ENCODE data around the gene MIXL1. TPM values are rescaled to one million over a fixed set of nuclear protein-coding genes. Genes with fewer than 3 reads are reported as not detected.
A peak's percentile ranks its signal among the peaks of the same experiment; 100 is the strongest.

MIXL1 gene
- total and polyA plus RNA-seq, 2 of the 13 experiments (the other 11 are each of a cell fraction or from before 2014, with no cell fraction given) = 7.6 to 18.5 TPM

- Histone ChIP-seq H3K9me3 (ENCODE audit: low read length) (no peaks in the 10 kb centered on the region), H3K27me3 (ENCODE audit: control insufficient read depth in 1 of 2, insufficient read depth in 2 of 2, low read length in 2 of 2) (peaks cover 0 to 16% of the 10 kb centered on the region in 2 experiments; a peak in 2 of 5 replicates), H3K4me2 (ENCODE audit: low read depth, low read length) (no peak overlapping the region), H3K79me2 (ENCODE audit: insufficient read depth, low read length) (no peaks in the 10 kb centered on the region), H3K4me3 (replicated peaks in 1 of 3; ENCODE audit: insufficient read depth in 1 of 3, low read depth in 2 of 3, low read length in 3 of 3) (no peak overlapping the region), H2AFZ (ENCODE audit: low read length) (no peak overlapping the region), H3K9ac (ENCODE audit: insufficient read depth, low read depth, low read length) (no peak overlapping the region), H3K27ac (ENCODE audit: extremely low read length, insufficient read depth, low read length) (no peak overlapping the region), H3K4me1 (ENCODE audit: insufficient read depth, low read length) (peaks cover 15% of the 10 kb centered on the region), H4K20me1 (ENCODE audit: insufficient read depth, low read length) (no peaks in the 10 kb centered on the region), H3K36me3 (replicated peaks in 1 of 2; ENCODE audit: control insufficient read depth in 1 of 2, insufficient read depth in 2 of 2, low read length in 2 of 2) (no peaks in the 10 kb centered on the region)
- ATAC-seq (peak; percentile 34), DNase-seq (ENCODE audit: low spot score) (no peak), FAIRE-seq (no peak)
- ChIA-PET CTCF (ENCODE audit: low intra/inter-chr PET ratio, low total read pairs) (no interaction called here), POLR2A (no interaction called here)
- intact Hi-C loops (cut with micrococcal nuclease; ENCODE audit: unreplicated experiment) = loop anchor here (5.0 kb wide), 1 partner anchor 129 kb away; no protein-coding TSS in a partner anchor
- 2% methylated on average over 4 of the region's 4 CpGs for WGBS (ENCODE audit: low lambda C conversion rate)
- in situ Hi-C loops (cut with HindIII; ENCODE audit: extremely low pct_ligation_motif_present, low pct_unique_long_range_greater_than_20kb) = no loop called here
- no TSS peak for BruUV-seq (replicated peaks)
- TF ChIP-seq ZFP37 (CRISPR knock-in tag; IDR thresholded peaks at IDR 0.05; ENCODE audit: borderline replicate concordance) (no peak), ELF1 (CRISPR knock-in tag; IDR thresholded peaks at IDR 0.05) (no peak)
Measured at GRCh38 chr1:226203655-226204054, 19.8 kb upstream of the MIXL1 start.

DNA sequence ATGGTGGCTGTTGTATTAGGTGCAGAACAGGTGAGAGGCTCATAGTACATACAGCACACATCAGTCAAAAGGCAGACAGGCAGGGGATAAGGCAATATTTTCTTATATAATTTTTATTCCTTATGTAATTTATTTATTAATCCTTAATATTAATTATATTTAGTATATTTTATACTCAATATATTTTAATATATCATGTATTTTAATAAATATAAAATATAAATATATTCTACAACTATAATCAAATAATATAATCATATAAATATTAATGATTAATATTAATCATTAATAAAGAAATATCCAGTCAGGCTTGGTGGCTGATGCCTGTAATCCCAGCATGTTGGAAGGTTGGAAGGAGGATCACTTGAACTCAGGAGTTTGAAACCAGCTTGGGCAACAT, 19.3 kb upstream of the MIXL1 start:
- H3K9ac ChIP-seq (ENCODE audit: insufficient read depth, low read depth, low read length) = no peak overlapping the region
- H3K36me3 ChIP-seq (replicated peaks in 1 of 2; ENCODE audit: control insufficient read depth in 1 of 2, insufficient read depth in 2 of 2, low read length in 2 of 2) = no peaks in the 10 kb centered on the region
- FAIRE-seq (no peak), ATAC-seq (no peak), DNase-seq (ENCODE audit: low spot score) (no peak)
- no peak overlapping the region for H3K27ac ChIP-seq (ENCODE audit: extremely low read length, insufficient read depth, low read length)
- H3K27me3 ChIP-seq (ENCODE audit: control insufficient read depth in 1 of 2, insufficient read depth in 2 of 2, low read length in 2 of 2) = peaks cover 0 to 21% of the 10 kb centered on the region in 2 experiments; a peak in 2 of 5 replicates
- no peaks in the 10 kb centered on the region for H4K20me1 ChIP-seq (ENCODE audit: insufficient read depth, low read length)
- no TSS peak for BruUV-seq (replicated peaks)
- H3K4me2 ChIP-seq (ENCODE audit: low read depth, low read length) = no peak overlapping the region
- no peaks in the 10 kb centered on the region for H3K9me3 ChIP-seq (ENCODE audit: low read length)
- ChIA-PET CTCF (ENCODE audit: low intra/inter-chr PET ratio, low total read pairs) (no interaction called here), POLR2A (no interaction called here)
- H2AFZ ChIP-seq (ENCODE audit: low read length) = no peak overlapping the region
- H3K4me1 ChIP-seq (ENCODE audit: insufficient read depth, low read length) = peaks cover 21% of the 10 kb centered on the region
- H3K79me2 ChIP-seq (ENCODE audit: insufficient read depth, low read length) = no peaks in the 10 kb centered on the region
- in situ Hi-C loops (cut with HindIII; ENCODE audit: extremely low pct_ligation_motif_present, low pct_unique_long_range_greater_than_20kb) (no loop called here), intact Hi-C loops (cut with micrococcal nuclease; ENCODE audit: unreplicated experiment) (loop anchor here (5.0 kb wide), 1 partner anchor 128 kb away; no protein-coding TSS in a partner anchor)
- no peak overlapping the region for H3K4me3 ChIP-seq (replicated peaks in 1 of 3; ENCODE audit: insufficient read depth in 1 of 3, low read depth in 2 of 3, low read length in 3 of 3)
- TF ChIP-seq, protein P1, sequence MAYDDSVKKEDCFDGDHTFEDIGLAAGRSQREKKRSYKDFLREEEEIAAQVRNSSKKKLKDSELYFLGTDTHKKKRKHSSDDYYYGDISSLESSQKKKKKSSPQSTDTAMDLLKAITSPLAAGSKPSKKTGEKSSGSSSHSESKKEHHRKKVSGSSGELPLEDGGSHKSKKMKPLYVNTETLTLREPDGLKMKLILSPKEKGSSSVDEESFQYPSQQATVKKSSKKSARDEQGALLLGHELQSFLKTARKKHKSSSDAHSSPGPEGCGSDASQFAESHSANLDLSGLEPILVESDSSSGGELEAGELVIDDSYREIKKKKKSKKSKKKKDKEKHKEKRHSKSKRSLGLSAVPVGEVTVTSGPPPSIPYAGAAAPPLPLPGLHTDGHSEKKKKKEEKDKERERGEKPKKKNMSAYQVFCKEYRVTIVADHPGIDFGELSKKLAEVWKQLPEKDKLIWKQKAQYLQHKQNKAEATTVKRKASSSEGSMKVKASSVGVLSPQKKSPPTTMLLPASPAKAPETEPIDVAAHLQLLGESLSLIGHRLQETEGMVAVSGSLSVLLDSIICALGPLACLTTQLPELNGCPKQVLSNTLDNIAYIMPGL (CRISPR knock-in tag; IDR thresholded peaks at IDR 0.05; ENCODE audit: borderline replicate concordance in 1 of 2, low read depth in 1 of 2) = no peak
- no peak for TF ChIP-seq RBM39 (IDR thresholded peaks at IDR 0.05; ENCODE audit: low read depth, low read length, poor library complexity, severe bottlenecking)
- TF ChIP-seq ZNF282 (IDR thresholded peaks at IDR 0.05; ENCODE audit: partially characterized antibody) = no peak
- TF ChIP-seq ZNF142 (CRISPR knock-in tag; IDR thresholded peaks at IDR 0.05) = no peak
- TF ChIP-seq CEBPG (CRISPR knock-in tag; IDR thresholded peaks at IDR 0.05) = no peak
- TF ChIP-seq ZNF12 (CRISPR knock-in tag; IDR thresholded peaks at IDR 0.05) = no peak
- no peak for TF ChIP-seq GZF1 (CRISPR knock-in tag; IDR thresholded peaks at IDR 0.05)
- no peak for TF ChIP-seq SRSF1 (optimal IDR thresholded peaks at IDR 0.05; ENCODE audit: low read depth, low read length)
- TF ChIP-seq HMGA1 (CRISPR knock-in tag; conservative IDR thresholded peaks at IDR 0.05) = no peak
- no peak for TF ChIP-seq ZNF207 (IDR thresholded peaks at IDR 0.05; ENCODE audit: borderline replicate concordance)
